PC-3 (cell line): Measurements from ENCODE around the gene TTC14. TPM values are rescaled to one million over a fixed set of nuclear protein-coding genes. Genes with fewer than 3 reads are reported as not detected.

Experiments
- ATAC-seq: fragments of 200-7000 bp; cut with Tn5 transposase; 2 replicates; pipeline ENCODE4 v1.9.1; 2020; ENCODE audit warnings: mild to moderate bottlenecking, moderate library complexity
- BruUV-seq: library from RNA; stranded (reverse); fragments of 400-500 nt; replicated peaks from 2 replicates; lab custom pipeline; 2021; lab: Mats Ljungman, UMichigan
- CTCF ChIA-PET: fragments of 300-600 bp; sonication (Branson Sonifier 250); formaldehyde crosslinking; loops from one replicate; lab custom pipeline; 2022; ENCODE audit warnings: antibody characterized with exemption; lab: Charles Lee
- POLR2A ChIA-PET: fragments of 300-600 bp; sonication (Branson Sonifier 250); formaldehyde crosslinking; loops from one replicate; lab custom pipeline; 2022; ENCODE audit warnings: antibody characterized with exemption; ENCODE audit not compliant: unreplicated experiment; lab: Charles Lee
- DNase-seq: peaks from one replicate; pipeline ENCODE4 v3.0.0-alpha.2; 2015
- H2AFZ ChIP-seq: fragments of 300-600 bp; sonication (generic); 2 replicates; pipeline ENCODE4 v1.6.0; 2016; ENCODE audit warnings: antibody characterized with exemption, low read length
- H3F3A ChIP-seq: fragments of 300-600 bp; sonication (generic); one replicate; pipeline ENCODE4 v1.6.0; 2017; ENCODE audit warnings: antibody characterized with exemption, low read length, control low read depth, mild to moderate bottlenecking; ENCODE audit not compliant: unreplicated experiment
- H3K27ac ChIP-seq: fragments of 300-600 bp; sonication (generic); 2 replicates; pipeline ENCODE4 v1.5.1; 2016; ENCODE audit warnings: mild to moderate bottlenecking, low read length
- H3K27me3 ChIP-seq: fragments of 300-600 bp; sonication (generic); 2 replicates; pipeline ENCODE4 v1.6.1; 2016; ENCODE audit warnings: low read length, mixed read lengths
- H3K36me3 ChIP-seq: fragments of 300-600 bp; sonication (generic); 2 replicates; pipeline ENCODE4 v1.6.1; 2016; ENCODE audit warnings: low read depth, mixed run types, low read length, mixed read lengths
- H3K4me1 ChIP-seq: fragments of 300-600 bp; sonication (generic); 2 replicates; pipeline ENCODE4 v1.5.1; 2016; ENCODE audit warnings: low read length; ENCODE audit not compliant: insufficient read depth
- H3K4me2 ChIP-seq: fragments of 300-600 bp; sonication (generic); 2 replicates; pipeline ENCODE4 v1.6.0; 2016; ENCODE audit warnings: low read length
- H3K4me3 ChIP-seq: fragments of 300-600 bp; sonication (generic); 2 replicates; pipeline ENCODE4 v1.5.1; 2016; ENCODE audit warnings: mild to moderate bottlenecking, low read length, mixed read lengths
- H3K79me2 ChIP-seq: fragments of 300-600 bp; sonication (generic); 2 replicates; pipeline ENCODE4 v1.6.1; 2017; ENCODE audit warnings: low read length, mixed read lengths
- H3K9ac ChIP-seq: fragments of 300-600 bp; sonication (generic); 2 replicates; pipeline ENCODE4 v1.6.0; 2016; ENCODE audit warnings: mild to moderate bottlenecking, low read length
- H3K9me2 ChIP-seq: fragments of 300-600 bp; sonication (generic); replicated peaks from 2 replicates; pipeline ENCODE4 v1.6.1; 2016; ENCODE audit warnings: mixed run types, low read length, mixed read lengths
- H3K9me3 ChIP-seq: fragments of 300-600 bp; sonication (generic); 2 replicates; pipeline ENCODE4 v1.6.1; 2016; ENCODE audit warnings: low read length, mixed read lengths
- H4K20me1 ChIP-seq: fragments of 300-600 bp; sonication (generic); 2 replicates; pipeline ENCODE4 v1.6.1; 2016; ENCODE audit warnings: low read length, mixed read lengths
- EZH2 ChIP-seq: fragments of 300-600 bp; sonication (generic); IDR thresholded peaks from one replicate; pipeline ENCODE4 v1.6.1; 2017; ENCODE audit warnings: antibody characterized with exemption, mild to moderate bottlenecking, low read length; ENCODE audit not compliant: unreplicated experiment
- EZH2phosphoT487 ChIP-seq: fragments of 300-600 bp; sonication (generic); IDR thresholded peaks from 2 replicates; pipeline ENCODE4 v1.6.1; 2018; ENCODE audit warnings: mild to moderate bottlenecking, antibody characterized with exemption, low read length, borderline replicate concordance
- intact Hi-C: fragments of 100-400 bp; cut with micrococcal nuclease; formaldehyde crosslinking; loops from 2 replicates; pipeline ENCODE4 v1.9.0; 2023
- total RNA-seq: library from RNA; depleted of rRNA; stranded (reverse); fragments of >200 nt; gene quantifications from 2 replicates; pipeline ENCODE4 v1.2.3, GENCODE V29; 2014
- TF ChIP-seq, protein P1 (sequence below): fragments of 300-600 bp; sonication (generic); conservative IDR thresholded peaks from 2 replicates; pipeline ENCODE4 v1.5.1; 2017; ENCODE audit warnings: antibody characterized with exemption, low read depth, mild to moderate bottlenecking, low read length

Gene TTC14
- total RNA-seq, 1 experiment from 2014 or later = 18.0 TPM

DNA sequence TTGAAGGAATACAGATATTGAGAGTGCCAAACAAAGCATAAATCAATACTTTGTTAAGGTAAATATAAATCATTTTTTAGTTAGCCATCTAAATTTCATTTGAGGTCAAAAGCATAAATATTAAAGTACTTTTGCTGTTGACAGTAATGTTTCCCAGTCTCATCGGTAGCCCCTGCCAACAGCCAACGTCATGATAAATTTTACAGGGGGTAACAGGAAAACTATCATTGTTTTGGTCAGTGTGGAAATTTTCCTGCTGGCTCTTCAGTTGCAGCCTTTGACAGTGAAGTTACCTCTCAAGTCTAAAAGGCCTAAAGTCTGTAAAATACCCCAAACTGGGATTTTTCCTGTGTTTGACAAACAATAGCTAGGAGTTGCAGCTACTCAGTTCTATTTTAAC is 37.3 kb upstream of the TTC14 start:
- intact Hi-C loops = no loop called here
- Histone ChIP-seq H3K9me2 (no peaks in the 10 kb centered on the region), H3K79me2 (no peaks in the 10 kb centered on the region), H3K4me3 (no peak overlapping the region), H3K4me1 (no peaks in the 10 kb centered on the region), H3F3A (no peaks in the 10 kb centered on the region), H3K4me2 (no peak overlapping the region), H2AFZ (no peak overlapping the region), H3K9me3 (no peaks in the 10 kb centered on the region), H3K36me3 (no peaks in the 10 kb centered on the region), H3K27ac (no peak overlapping the region), H4K20me1 (no peaks in the 10 kb centered on the region), H3K9ac (no peak overlapping the region), H3K27me3 (no peaks in the 10 kb centered on the region)
- POLR2A ChIA-PET = no interaction called here
- no peak for TF ChIP-seq EZH2phosphoT487
- TF ChIP-seq, protein P1, sequence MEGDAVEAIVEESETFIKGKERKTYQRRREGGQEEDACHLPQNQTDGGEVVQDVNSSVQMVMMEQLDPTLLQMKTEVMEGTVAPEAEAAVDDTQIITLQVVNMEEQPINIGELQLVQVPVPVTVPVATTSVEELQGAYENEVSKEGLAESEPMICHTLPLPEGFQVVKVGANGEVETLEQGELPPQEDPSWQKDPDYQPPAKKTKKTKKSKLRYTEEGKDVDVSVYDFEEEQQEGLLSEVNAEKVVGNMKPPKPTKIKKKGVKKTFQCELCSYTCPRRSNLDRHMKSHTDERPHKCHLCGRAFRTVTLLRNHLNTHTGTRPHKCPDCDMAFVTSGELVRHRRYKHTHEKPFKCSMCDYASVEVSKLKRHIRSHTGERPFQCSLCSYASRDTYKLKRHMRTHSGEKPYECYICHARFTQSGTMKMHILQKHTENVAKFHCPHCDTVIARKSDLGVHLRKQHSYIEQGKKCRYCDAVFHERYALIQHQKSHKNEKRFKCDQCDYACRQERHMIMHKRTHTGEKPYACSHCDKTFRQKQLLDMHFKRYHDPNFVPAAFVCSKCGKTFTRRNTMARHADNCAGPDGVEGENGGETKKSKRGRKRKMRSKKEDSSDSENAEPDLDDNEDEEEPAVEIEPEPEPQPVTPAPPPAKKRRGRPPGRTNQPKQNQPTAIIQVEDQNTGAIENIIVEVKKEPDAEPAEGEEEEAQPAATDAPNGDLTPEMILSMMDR = no peak
- TF ChIP-seq EZH2 = no peak
- no peak for ATAC-seq
- CTCF ChIA-PET = no interaction called here
- BruUV-seq = no TSS peak
- no peak for DNase-seq

DNA sequence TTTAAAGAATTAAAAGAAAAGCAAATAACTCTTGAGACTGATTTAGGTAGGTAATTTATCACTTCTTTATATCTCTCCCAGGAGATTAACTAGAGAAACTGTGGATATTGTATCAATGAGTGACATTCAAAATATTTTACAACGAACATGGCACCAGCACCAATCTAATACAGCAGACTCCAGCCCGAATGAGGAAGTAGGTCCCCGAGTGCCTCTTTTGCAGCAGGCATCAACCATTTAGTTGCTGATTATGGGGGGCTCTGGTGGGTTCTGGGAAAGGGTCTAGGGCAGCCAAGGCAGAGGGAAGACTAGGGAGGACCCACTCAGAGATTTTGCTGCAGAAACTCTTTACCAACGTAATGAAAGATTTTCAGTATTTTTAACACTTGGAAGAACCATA is 31.7 kb upstream of the TTC14 start:
- Histone ChIP-seq H3K79me2 (no peaks in the 10 kb centered on the region), H3K9me2 (no peaks in the 10 kb centered on the region), H4K20me1 (no peaks in the 10 kb centered on the region), H3K27me3 (no peaks in the 10 kb centered on the region), H3K27ac (no peak overlapping the region), H3K36me3 (no peaks in the 10 kb centered on the region), H3K4me2 (no peak overlapping the region), H3K9me3 (no peaks in the 10 kb centered on the region), H3F3A (no peaks in the 10 kb centered on the region), H3K4me1 (no peaks in the 10 kb centered on the region), H3K9ac (no peak overlapping the region), H2AFZ (no peak overlapping the region), H3K4me3 (no peak overlapping the region)
- intact Hi-C loops = no loop called here
- TF ChIP-seq EZH2 (no peak), EZH2phosphoT487 (no peak)
- TF ChIP-seq, protein P1 = no peak
- DNase-seq (no peak), ATAC-seq (no peak)
- BruUV-seq = no TSS peak
- CTCF ChIA-PET = no interaction called here
- POLR2A ChIA-PET = no interaction called here

DNA sequence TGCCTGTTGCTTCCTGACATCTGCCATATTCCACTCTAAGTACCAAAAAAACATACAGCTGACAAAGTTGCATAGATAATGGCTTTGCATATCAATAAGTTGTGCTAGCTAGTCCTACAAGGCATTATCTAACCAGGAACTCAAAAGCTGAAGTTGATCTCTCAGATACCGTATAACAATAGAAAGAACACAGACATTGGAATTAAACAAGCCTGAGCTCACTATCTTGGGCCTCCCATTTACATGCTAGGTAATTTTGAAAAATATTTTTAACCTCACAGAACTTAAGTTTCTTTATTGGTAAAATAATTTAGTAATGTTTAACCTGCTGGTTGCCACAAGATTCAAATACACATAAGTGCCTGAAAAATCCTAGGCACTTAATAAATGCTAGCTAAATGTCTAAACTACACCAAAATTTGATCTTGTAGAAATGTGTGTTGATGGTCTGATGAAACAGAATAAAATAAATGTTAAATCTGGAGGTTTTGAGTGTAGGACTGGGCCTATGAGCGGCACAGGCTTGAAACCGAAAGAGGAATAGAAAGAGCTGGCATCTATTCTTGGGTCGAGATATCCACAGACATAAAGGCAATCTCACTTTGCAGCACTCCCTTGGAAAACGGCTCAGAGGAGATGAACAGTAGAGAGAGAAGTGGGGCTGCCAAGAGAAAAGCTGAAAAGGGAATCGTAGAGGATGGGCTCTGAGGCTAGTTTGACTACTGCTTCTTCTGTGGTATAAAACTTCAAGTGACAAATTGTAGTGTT is 29.9 kb upstream of the TTC14 start:
- Histone ChIP-seq H3F3A (no peaks in the 10 kb centered on the region), H3K4me2 (no peak overlapping the region), H3K27ac (no peak overlapping the region), H3K79me2 (no peaks in the 10 kb centered on the region), H3K36me3 (no peaks in the 10 kb centered on the region), H3K9me2 (no peaks in the 10 kb centered on the region), H4K20me1 (no peaks in the 10 kb centered on the region), H3K4me3 (no peak overlapping the region), H3K9me3 (no peaks in the 10 kb centered on the region), H3K4me1 (no peaks in the 10 kb centered on the region), H2AFZ (no peak overlapping the region), H3K27me3 (no peaks in the 10 kb centered on the region), H3K9ac (no peak overlapping the region)
- CTCF ChIA-PET = no interaction called here
- ATAC-seq = no peak
- intact Hi-C loops = no loop called here
- POLR2A ChIA-PET = no interaction called here
- DNase-seq = no peak
- no TSS peak for BruUV-seq
- no peak for TF ChIP-seq EZH2phosphoT487
- TF ChIP-seq, protein P1 = no peak
- TF ChIP-seq EZH2 = no peak
